ENCODE measurements around the gene SOX18. TPM values are rescaled to one million over a fixed set of nuclear protein-coding genes. Genes with fewer than 3 reads are reported as not detected.

SOX18 gene
- total and polyA plus RNA-seq, 2 of the 13 experiments (the other 11 are each of a cell fraction or from before 2014, with no cell fraction given): 1.6 to 1.9 TPM

GRCh38 chr20:64079273-64080012 lies 30.0 kb upstream of the SOX18 start, which contains the start of gene RGS19 (continued):
- TF ChIP-seq ZNF614 (CRISPR knock-in tag; IDR thresholded peaks at IDR 0.05; ENCODE audit: borderline replicate concordance) (no peak), ZNF264 (CRISPR knock-in tag; IDR thresholded peaks at IDR 0.05) (no peak), KMT2B (CRISPR knock-in tag; IDR thresholded peaks at IDR 0.05) (no peak), ZBTB2 (CRISPR knock-in tag; IDR thresholded peaks at IDR 0.05; ENCODE audit: low read depth) (peak; percentile 47; the same call in 1 of the 2 replicates), ZNF558 (CRISPR knock-in tag; IDR thresholded peaks at IDR 0.05; ENCODE audit: borderline replicate concordance) (no peak), FOXP4 (CRISPR knock-in tag; IDR thresholded peaks at IDR 0.05) (no peak), MTF1 (CRISPR knock-in tag; IDR thresholded peaks at IDR 0.05) (no peak), ZNF296 (CRISPR knock-in tag; conservative IDR thresholded peaks at IDR 0.05) (no peak), ZNF230 (CRISPR knock-in tag; IDR thresholded peaks at IDR 0.05) (no peak; the same call in 1 of the 2 replicates), GFI1 (CRISPR knock-in tag; IDR thresholded peaks at IDR 0.05; ENCODE audit: borderline replicate concordance) (no peak), MED8 (CRISPR knock-in tag; IDR thresholded peaks at IDR 0.05; ENCODE audit: insufficient replicate concordance) (peak; percentile 20), FOXA3 (CRISPR knock-in tag; IDR thresholded peaks at IDR 0.05) (no peak), LCORL (IDR thresholded peaks at IDR 0.05) (no peak), LCORL (CRISPR knock-in tag; IDR thresholded peaks at IDR 0.05) (no peak; the same call in none of the 2 replicates), MEIS1 (CRISPR knock-in tag; IDR thresholded peaks at IDR 0.05; ENCODE audit: borderline replicate concordance) (no peak), MTA3 (CRISPR knock-in tag; IDR thresholded peaks at IDR 0.05) (no peak), ATRX (CRISPR knock-in tag; IDR thresholded peaks at IDR 0.05; ENCODE audit: borderline replicate concordance) (no peak), KLF13 (CRISPR knock-in tag; IDR thresholded peaks at IDR 0.05) (peak; percentile 45; the same call in 1 of the 2 replicates), SOX13 (IDR thresholded peaks at IDR 0.05) (no peak), SOX13 (CRISPR knock-in tag; conservative IDR thresholded peaks at IDR 0.05 in 1 of 2, IDR thresholded peaks at IDR 0.05 in 1 of 2) (no peak), RFXAP (CRISPR knock-in tag; IDR thresholded peaks at IDR 0.05; ENCODE audit: borderline replicate concordance) (no peak; the same call in 1 of the 2 replicates), XRCC5 (optimal IDR thresholded peaks at IDR 0.05; ENCODE audit: low read length) (no peak), ZNF124 (CRISPR knock-in tag; IDR thresholded peaks at IDR 0.05) (no peak)
- TF ChIP-seq, protein P1, sequence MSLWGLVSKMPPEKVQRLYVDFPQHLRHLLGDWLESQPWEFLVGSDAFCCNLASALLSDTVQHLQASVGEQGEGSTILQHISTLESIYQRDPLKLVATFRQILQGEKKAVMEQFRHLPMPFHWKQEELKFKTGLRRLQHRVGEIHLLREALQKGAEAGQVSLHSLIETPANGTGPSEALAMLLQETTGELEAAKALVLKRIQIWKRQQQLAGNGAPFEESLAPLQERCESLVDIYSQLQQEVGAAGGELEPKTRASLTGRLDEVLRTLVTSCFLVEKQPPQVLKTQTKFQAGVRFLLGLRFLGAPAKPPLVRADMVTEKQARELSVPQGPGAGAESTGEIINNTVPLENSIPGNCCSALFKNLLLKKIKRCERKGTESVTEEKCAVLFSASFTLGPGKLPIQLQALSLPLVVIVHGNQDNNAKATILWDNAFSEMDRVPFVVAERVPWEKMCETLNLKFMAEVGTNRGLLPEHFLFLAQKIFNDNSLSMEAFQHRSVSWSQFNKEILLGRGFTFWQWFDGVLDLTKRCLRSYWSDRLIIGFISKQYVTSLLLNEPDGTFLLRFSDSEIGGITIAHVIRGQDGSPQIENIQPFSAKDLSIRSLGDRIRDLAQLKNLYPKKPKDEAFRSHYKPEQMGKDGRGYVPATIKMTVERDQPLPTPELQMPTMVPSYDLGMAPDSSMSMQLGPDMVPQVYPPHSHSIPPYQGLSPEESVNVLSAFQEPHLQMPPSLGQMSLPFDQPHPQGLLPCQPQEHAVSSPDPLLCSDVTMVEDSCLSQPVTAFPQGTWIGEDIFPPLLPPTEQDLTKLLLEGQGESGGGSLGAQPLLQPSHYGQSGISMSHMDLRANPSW (CRISPR knock-in tag; IDR thresholded peaks at IDR 0.05; ENCODE audit: borderline replicate concordance): no peak
- TF ChIP-seq, protein P2, sequence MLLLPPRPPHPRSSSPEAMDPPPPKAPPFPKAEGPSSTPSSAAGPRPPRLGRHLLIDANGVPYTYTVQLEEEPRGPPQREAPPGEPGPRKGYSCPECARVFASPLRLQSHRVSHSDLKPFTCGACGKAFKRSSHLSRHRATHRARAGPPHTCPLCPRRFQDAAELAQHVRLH (CRISPR knock-in tag; IDR thresholded peaks at IDR 0.05; ENCODE audit: borderline replicate concordance, low read depth): 0 out of 2 replicates have a peak, but pooled peaks have one; percentile 26

All from HepG2 (cell line).